Heart left ventricle (tissue), 16 donors: ENCODE results near the gene ZNF277. TPM values are rescaled to one million over a fixed set of nuclear protein-coding genes. Genes with fewer than 3 reads are reported as not detected.

Experiments
- ATAC-seq, 4 donors: fragments of 200-7000 bp; cut with Tn5 transposase; one replicate each; pipeline ENCODE4 v1.9.1; 2020 to 2022; ENCODE audit warnings: moderate library complexity in 4 of 4, mild to moderate bottlenecking in 3 of 4, moderate number of reproducible peaks in 1 of 4
- DNase-seq, 5 donors: peaks; one replicate each; pipeline ENCODE4 v3.0.0-alpha.2; 2020
- H3K27ac ChIP-seq, 12 donors: fragments of 200-600 bp; sonication (generic) in 4 of 12; one replicate each; pipeline versions ENCODE4 v1.5.0 to v1.8.0; 2016 to 2022; ENCODE audit warnings: mild to moderate bottlenecking in 2 of 12
- H3K27me3 ChIP-seq, 9 donors: fragments of 200-600 bp; sonication (generic) in 2 of 9; one replicate each; pipeline versions ENCODE4 v1.5.1 to v1.8.0; 2016 to 2022; ENCODE audit warnings: mild to moderate bottlenecking in 3 of 9
- H3K36me3 ChIP-seq, 9 donors: fragments of 200-600 bp; sonication (generic) in 2 of 9; one replicate each; pipeline versions ENCODE4 v1.5.0 to v1.8.0; 2018 to 2022; ENCODE audit warnings: mild to moderate bottlenecking in 2 of 9
- H3K4me1 ChIP-seq, 12 donors: fragments of 200-600 bp; sonication (generic) in 4 of 12; one replicate each; pipeline versions ENCODE4 v1.5.0 to v1.8.0; 2016 to 2022; ENCODE audit warnings: mild to moderate bottlenecking in 3 of 12
- H3K4me3 ChIP-seq, 12 donors: fragments of 200-600 bp; sonication (generic) in 4 of 12; one replicate each; pipeline versions ENCODE4 v1.5.0 to v1.8.0; 2017 to 2022; ENCODE audit warnings: mild to moderate bottlenecking in 9 of 12, moderate library complexity in 4 of 12
- H3K9me3 ChIP-seq, 12 donors: fragments of 200-600 bp; sonication (generic) in 4 of 12; one replicate each; pipeline versions ENCODE4 v1.5.0 to v1.8.0; 2016 to 2022; ENCODE audit warnings: mild to moderate bottlenecking in 1 of 12
- POLR2A ChIP-seq, 2 donors: fragments of 450-650 bp; IDR thresholded peaks; one replicate each; pipeline ENCODE4 v1.6.1; 2017; ENCODE audit warnings: antibody characterized with exemption in 2 of 2, mild to moderate bottlenecking in 2 of 2, moderate library complexity in 2 of 2
- WGBS, 4 donors: extraction: QIAGEN DNeasy Blood & Tissue Kit in 2 of 4; methylation state at CpG; one replicate each; pipeline versions ENCODE4 v1.1.5 to v1.1.7; 2013 to 2018; 5-methylcytosine and 5-hydroxymethylcytosine counted together
- intact Hi-C, 10 donors: fragments of 100-400 bp; cut with DNase I; formaldehyde crosslinking; loops; one replicate each; pipeline versions ENCODE4 v1.11.1 to v1.14.2; 2022
- polyA plus RNA-seq, 2 donors: library from polyadenylated mRNA; stranded (reverse); fragments of 200-250 nt; gene quantifications; one replicate each; pipeline ENCODE4 v1.2.3, GENCODE V29; 2013
- total RNA-seq, 9 donors: library from RNA; depleted of rRNA in 2 of 9; stranded (reverse); fragments of >200 nt in 2 of 9; fragmentation: NEBNext Ultra II Directional in 3 of 9; extraction: Animal tissue kit (Norgen Biotek cat#: 25700) in 3 of 9; gene quantifications; one replicate each; pipeline versions ENCODE4 v1.1.0 to v1.2.4, GENCODE V29; 2016 to 2023
- TF ChIP-seq, protein P1 (sequence below), 12 donors: fragments of 200-600 bp; sonication (generic) in 4 of 12; IDR thresholded peaks; one replicate each; pipeline versions ENCODE4 v1.5.0 to v1.8.0; 2018 to 2022; ENCODE audit warnings: antibody characterized with exemption in 12 of 12, mild to moderate bottlenecking in 5 of 12
- donor health status: ischemic (EF 13 %, LVEDD 7.1; RV severe dilation, severe dysfunction).
- donor health status: healthy with polysubstance abuse.
- donor health status: DM: no; HTN: yes; CAD: no.
- donor health status: DM: no; HTN: no; CAD: no.
- donor health status: ischemic (EF 25% LVEDD 6.9; RV normal size, moderate dysfunction).
- donor health status: ischemic (EF 25% LVEDD 5.7; RV mildly dilated, moderate dysfunction).
- donor health status: healthy.
- donor health status: DM: yes; HTN: yes; CAD: no.
- donor health status: ischemic (EF 35%, LVEDD 5.7; RV mildly dilated, moderate dysfunction).
- donor health status: nonischemic (EF 11% LVEDD 7.7; RV severe dilation, severe dysfunction).
- donor health status: DM: yes; HTN: yes; CAD: no.
- donor health status: PGD.
- donor health status: ischemic (EF 29% LVEDD 5.4; RV normal size, mild dysfunction).
- donor health status: nonischemic (EF 23%, LVEDD 6.1; RV moderate dilation, normal function).

Gene ZNF277
- total and polyA plus RNA-seq, 11 donors: 10.3 to 26.5 (median 14.0) TPM

DNA sequence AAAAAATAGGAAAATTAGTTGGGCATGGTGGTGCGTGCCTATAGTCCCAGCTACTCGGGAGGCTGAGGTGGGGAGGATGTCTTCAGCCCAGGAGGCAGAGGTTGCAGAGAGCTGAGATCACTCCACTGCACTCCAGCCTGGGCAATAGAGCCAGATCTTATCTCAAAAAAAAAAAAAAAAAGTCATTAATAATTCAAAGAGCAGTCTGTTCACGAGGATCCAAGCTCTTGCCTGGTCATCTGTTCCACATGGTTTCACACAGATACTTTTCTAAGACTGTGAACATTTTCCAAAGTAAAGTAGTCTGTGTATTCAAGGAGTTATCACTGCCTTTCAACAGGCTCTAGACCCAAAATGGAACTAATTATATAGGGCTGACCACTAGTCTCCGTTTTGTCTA lies 86.9 kb downstream of the ZNF277 start:
- peaks cover 0 to 22% (median 4%) of the 10 kb centered on the region in 9 donors for H3K36me3 ChIP-seq
- H3K4me3 ChIP-seq: no peak overlapping the region
- TF ChIP-seq POLR2A (IDR thresholded peaks at IDR 0.05): no peak
- TF ChIP-seq, protein P1, sequence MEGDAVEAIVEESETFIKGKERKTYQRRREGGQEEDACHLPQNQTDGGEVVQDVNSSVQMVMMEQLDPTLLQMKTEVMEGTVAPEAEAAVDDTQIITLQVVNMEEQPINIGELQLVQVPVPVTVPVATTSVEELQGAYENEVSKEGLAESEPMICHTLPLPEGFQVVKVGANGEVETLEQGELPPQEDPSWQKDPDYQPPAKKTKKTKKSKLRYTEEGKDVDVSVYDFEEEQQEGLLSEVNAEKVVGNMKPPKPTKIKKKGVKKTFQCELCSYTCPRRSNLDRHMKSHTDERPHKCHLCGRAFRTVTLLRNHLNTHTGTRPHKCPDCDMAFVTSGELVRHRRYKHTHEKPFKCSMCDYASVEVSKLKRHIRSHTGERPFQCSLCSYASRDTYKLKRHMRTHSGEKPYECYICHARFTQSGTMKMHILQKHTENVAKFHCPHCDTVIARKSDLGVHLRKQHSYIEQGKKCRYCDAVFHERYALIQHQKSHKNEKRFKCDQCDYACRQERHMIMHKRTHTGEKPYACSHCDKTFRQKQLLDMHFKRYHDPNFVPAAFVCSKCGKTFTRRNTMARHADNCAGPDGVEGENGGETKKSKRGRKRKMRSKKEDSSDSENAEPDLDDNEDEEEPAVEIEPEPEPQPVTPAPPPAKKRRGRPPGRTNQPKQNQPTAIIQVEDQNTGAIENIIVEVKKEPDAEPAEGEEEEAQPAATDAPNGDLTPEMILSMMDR (IDR thresholded peaks at IDR 0.05): no peak
- H3K9me3 ChIP-seq: no peaks in the 10 kb centered on the region
- no peak overlapping the region for H3K27ac ChIP-seq
- no peaks in the 10 kb centered on the region for H3K27me3 ChIP-seq
- DNase-seq (no peak), ATAC-seq (no peak)
- WGBS, 4 donors: 75 to 88% (median 82%) methylated on average over 4 of the region's 4 CpGs
- no peaks in the 10 kb centered on the region for H3K4me1 ChIP-seq
- intact Hi-C loops: no loop called here

DNA sequence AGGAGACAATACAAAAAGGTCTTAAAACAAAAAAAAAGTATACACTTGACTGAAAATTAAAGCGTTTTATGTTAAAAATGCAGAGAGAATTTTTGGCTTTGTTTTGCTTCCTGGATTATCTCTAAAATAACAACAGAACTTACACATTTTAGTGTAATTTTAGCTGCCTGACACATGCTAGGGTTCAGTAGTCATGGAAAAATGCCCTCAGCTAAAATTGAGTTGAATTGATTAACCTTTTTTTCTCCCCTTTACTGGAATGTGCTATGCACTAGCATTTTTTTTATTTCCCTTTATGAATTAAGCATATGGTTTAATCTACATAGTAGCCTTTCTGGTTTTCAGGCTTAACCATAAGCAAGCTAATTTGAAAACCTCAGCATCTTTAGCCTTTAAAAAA lies 89.9 kb downstream of the ZNF277 start:
- 51 to 68% (median 62%) methylated on average over 1 of the region's 1 CpG for WGBS, 4 donors
- no peak for ATAC-seq
- no peak for DNase-seq
- H3K36me3 ChIP-seq: peaks cover 0 to 18% (median 0%) of the 10 kb centered on the region in 9 donors
- H3K27ac ChIP-seq: no peak overlapping the region
- no peaks in the 10 kb centered on the region for H3K27me3 ChIP-seq
- TF ChIP-seq, protein P1 (IDR thresholded peaks at IDR 0.05): no peak
- TF ChIP-seq POLR2A (IDR thresholded peaks at IDR 0.05): no peak
- no peaks in the 10 kb centered on the region for H3K4me1 ChIP-seq
- intact Hi-C loops: no loop called here
- H3K9me3 ChIP-seq: no peaks in the 10 kb centered on the region
- no peak overlapping the region for H3K4me3 ChIP-seq

DNA sequence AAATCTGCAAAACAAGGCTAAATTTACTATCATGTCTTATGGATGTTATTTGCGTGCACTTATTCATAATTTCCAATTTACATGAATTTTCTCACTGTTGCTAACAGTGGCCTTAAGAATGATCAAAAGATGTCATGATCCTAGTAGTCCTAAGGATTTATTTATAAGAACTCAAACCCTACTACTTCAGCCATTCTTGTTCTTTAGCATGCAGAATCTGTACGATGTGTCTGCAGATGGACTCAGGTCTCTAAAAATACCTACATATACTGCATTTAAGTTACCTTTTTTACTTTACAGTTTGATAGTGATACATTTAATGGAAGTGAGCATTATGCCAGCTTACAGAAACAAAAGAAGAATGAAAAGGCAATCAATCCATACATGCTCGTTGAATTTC lies 91.2 kb downstream of the ZNF277 start:
- H3K27me3 ChIP-seq: no peaks in the 10 kb centered on the region
- DNase-seq (no peak), ATAC-seq (no peak)
- 97 to 98% (median 97%) methylated on average over 3 of the region's 3 CpGs for WGBS, 4 donors
- H3K36me3 ChIP-seq: peaks cover 0 to 22% (median 0%) of the 10 kb centered on the region in 9 donors
- H3K4me1 ChIP-seq: peaks cover 0 to 2% (median 0%) of the 10 kb centered on the region in 12 donors
- no peaks in the 10 kb centered on the region for H3K9me3 ChIP-seq
- H3K4me3 ChIP-seq: no peak overlapping the region
- intact Hi-C loops: no loop called here
- no peak overlapping the region for H3K27ac ChIP-seq
- TF ChIP-seq, protein P1 (IDR thresholded peaks at IDR 0.05): no peak
- no peak for TF ChIP-seq POLR2A (IDR thresholded peaks at IDR 0.05)

DNA sequence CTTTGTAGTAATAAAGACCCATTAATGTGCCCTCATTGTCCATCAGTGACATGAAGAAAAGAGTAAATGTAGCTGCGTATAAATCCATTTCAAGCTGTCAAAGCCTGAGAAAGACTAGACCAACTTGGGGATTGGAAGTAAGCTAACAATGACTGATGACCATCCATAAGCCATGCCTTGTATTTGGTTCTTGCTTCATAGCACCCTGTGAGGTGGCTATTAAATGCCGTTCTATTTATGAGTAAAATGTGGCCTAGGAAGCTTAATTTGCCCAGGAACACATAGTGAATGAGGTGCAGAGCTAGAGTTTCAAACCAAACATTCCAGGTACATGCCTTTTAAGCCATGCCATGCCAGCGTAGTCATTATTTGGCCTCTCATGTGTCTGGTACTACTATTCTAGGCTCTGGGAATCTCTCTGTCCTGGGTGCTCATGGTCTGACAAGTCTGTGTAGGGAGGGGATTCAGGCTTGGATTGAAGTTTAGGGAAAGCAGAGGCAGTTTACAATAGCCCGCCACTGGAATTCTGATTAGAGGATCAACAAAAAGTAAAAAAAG lies 92.1 kb downstream of the ZNF277 start:
- WGBS, 4 donors: 71 to 96% (median 88%) methylated on average over 4 of the region's 4 CpGs
- no peaks in the 10 kb centered on the region for H3K9me3 ChIP-seq
- peaks cover 0 to 22% (median 0%) of the 10 kb centered on the region in 9 donors for H3K36me3 ChIP-seq
- H3K4me1 ChIP-seq: peaks cover 0 to 6% (median 0%) of the 10 kb centered on the region in 12 donors
- H3K27ac ChIP-seq: no peak overlapping the region
- no peak for TF ChIP-seq POLR2A (IDR thresholded peaks at IDR 0.05)
- TF ChIP-seq, protein P1 (IDR thresholded peaks at IDR 0.05): no peak
- H3K27me3 ChIP-seq: no peaks in the 10 kb centered on the region
- H3K4me3 ChIP-seq: no peak overlapping the region
- ATAC-seq: no peak
- DNase-seq: no peak
- intact Hi-C loops: no loop called here
